Activated T-helper 1 cell treated with anti-CD3 and anti-CD28 coated beads, Interleukin-12 subunit alpha, Interleukin-12 subunit beta, Interleukin-2, Interleukin-4 antibody, amounts not matched to agents 30 ng/mL and 10 ng/mL and 1 ng/mL, durations not matched to agents 14 hours and 24 hours and 36 hours (primary cell): Measurements from ENCODE around the gene ZNF652. TPM values are rescaled to one million over a fixed set of nuclear protein-coding genes. Genes with fewer than 3 reads are reported as not detected.
"Not testable (repeated sequence)": the region's sequence is repeated elsewhere in the genome, so short reads cannot be mapped to it uniquely, and the experiment has no call there.

Experiments used
- DNase-seq: peaks from one replicate; pipeline ENCODE4 v3.0.0; 2021; ENCODE audit warnings: low spot score
- H3K27ac Mint-ChIP-seq: one replicate; pipeline ENCODE4 v1.8.0; 2021; ENCODE audit warnings: mild to moderate bottlenecking, mixed read lengths
- H3K27me3 Mint-ChIP-seq: one replicate; pipeline ENCODE4 v1.8.0; 2022; ENCODE audit warnings: mild to moderate bottlenecking, moderate library complexity, mixed read lengths; ENCODE audit not compliant: insufficient read depth
- H3K36me3 Mint-ChIP-seq: one replicate; pipeline ENCODE4 v1.8.0; 2021; ENCODE audit warnings: low read depth, mixed read lengths
- H3K4me1 Mint-ChIP-seq: one replicate; pipeline ENCODE4 v1.8.0; 2021; ENCODE audit warnings: low read depth, mixed read lengths
- H3K4me3 Mint-ChIP-seq: one replicate; pipeline ENCODE4 v1.8.0; 2021; ENCODE audit warnings: mild to moderate bottlenecking, moderate library complexity, mixed read lengths
- H3K9me3 Mint-ChIP-seq: one replicate; pipeline ENCODE4 v1.8.0; 2021; ENCODE audit warnings: mixed read lengths
- intact Hi-C: fragments of 100-400 bp; cut with micrococcal nuclease; formaldehyde crosslinking; loops from one replicate; pipeline ENCODE4 v1.15.1; 2024
- total RNA-seq: library from RNA; stranded (reverse); gene quantifications from 2 replicates; pipeline ENCODE4 v1.2.3, GENCODE V29; 2022

ZNF652 gene
- total RNA-seq, 1 donor from 2014 or later, result 6.3 TPM

DNA sequence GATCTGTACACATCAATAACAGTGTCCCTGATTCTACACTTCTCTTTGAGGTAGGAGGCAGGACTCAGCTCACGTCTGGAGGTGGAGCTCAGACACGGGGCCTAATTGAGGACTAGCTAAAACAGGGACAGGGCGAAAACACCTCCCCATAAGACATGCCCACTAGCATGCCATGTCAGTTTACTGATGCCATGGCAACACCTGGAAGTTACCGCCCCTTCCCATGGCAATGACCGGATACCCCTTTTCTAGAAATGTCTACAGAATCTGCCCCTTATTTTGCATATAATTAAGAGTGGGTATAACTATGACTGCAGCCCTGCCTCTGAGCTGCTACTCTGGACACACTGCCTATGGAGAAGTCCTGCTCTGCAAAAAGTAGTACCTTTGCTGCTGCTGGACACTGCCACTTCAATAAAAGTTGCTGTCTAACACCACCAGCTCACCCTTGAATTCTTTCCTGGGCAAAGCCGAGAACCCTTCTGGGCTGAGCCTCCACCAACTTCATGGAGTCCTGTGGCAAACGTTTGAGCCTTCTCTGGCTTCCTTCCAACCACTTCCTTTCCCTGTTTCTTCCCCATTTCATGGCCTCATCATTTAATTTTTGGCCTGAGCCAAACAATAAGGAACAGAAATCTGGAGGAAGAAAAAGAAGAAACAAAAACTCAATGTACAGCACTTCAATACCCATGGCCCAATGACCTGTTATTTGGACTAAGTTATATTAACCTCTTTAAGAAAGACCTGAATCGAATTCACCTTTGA lies 31.6 kb upstream of the ZNF652 start:
- Mint-ChIP-seq H3K4me3 (no peak overlapping the region), H3K9me3 (no peaks in the 10 kb centered on the region), H3K27me3 (peaks cover 10% of the 10 kb centered on the region), H3K36me3 (no peaks in the 10 kb centered on the region), H3K27ac (no peak overlapping the region), H3K4me1 (peaks cover 43% of the 10 kb centered on the region)
- intact Hi-C loops, result loop anchor here (2.0 kb wide), 1 partner anchor 163 kb away; the partner anchor contains the start of gene PHOSPHO1
- no peak for DNase-seq

DNA sequence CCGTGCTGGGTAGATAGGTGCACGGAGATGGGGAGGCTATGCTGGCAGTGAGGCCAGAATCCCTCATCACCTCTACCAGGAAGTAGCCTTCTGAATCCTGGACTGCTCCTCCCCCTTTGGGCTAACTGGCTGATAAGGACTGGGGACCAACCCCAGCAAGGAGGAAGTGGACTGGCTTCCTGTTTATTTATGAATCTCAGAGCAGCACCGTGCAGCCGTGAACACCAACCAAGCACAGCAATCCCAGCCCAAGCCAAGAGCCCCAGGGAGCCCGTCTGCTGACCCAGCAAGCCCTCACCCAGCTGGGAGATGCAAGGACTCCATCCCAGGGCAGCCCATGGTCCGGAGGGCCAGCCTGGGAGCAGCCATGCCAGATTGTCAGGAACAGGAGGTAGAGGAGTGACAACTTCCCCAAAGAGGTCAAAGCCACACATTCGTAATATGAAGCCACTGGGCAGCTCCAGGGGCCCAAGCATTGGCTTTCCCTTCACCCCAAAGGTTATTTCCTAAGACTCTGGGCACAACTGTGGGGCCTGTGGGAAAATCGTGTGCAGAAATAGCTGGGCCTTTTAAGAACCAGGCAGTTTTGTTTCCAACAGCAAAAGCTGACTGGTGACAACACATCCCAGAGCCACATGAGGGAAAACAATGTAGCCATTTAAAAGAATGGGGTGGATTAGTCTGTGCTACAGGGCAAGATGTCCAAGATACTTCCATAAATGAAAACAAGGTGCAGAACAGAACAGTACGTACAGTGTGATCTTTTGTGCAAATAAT lies 28.7 kb upstream of the ZNF652 start:
- no peak for DNase-seq
- Mint-ChIP-seq H3K27me3 (no peaks in the 10 kb centered on the region), H3K4me3 (no peak overlapping the region), H3K4me1 (peaks cover 71% of the 10 kb centered on the region), H3K36me3 (no peaks in the 10 kb centered on the region), H3K9me3 (no peaks in the 10 kb centered on the region), H3K27ac (peak overlapping the region; percentile 83)
- intact Hi-C loops, result no loop called here

DNA sequence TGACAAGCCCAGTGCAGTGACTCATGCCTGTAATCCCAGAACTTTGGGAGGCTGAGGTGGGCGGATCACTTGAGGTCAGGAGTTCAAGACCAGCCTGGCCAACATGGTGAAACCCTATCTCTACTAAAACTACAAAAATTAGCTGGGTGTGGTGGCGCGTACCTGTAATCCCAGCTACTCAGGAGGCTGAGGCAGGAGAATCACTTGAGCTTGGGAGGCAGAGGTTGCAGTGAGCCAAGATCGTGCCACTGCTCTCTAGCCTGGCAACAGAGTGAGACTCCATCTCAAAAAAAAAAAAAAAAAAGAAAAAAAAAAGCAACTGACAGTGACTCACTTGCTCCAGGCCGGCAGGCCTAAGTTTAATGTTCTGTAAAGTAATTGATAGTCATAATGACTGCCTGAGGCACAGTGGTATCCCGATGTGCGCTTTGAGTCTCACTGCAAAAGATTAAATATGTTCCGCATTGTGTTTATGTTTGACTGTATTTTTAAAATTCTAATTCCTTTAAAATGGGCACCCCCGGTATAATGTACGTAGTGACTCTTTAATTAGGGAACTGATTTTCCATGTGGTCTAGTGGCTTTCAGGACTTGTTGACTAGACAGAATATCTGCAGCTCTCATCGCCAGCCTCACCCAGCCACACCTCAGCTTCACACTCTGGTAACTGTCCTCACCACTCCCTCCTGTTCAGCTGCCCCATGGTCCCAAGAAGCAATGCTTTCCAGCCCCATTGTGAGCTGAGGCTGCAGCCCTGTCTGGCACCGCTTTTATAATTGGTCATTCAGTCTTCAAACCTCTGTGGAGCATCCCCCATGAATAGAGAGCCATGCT lies 27.7 kb upstream of the ZNF652 start:
- Mint-ChIP-seq H3K4me1 (peaks cover 66% of the 10 kb centered on the region), H3K4me3 (peak overlapping the region; percentile 29), H3K27ac (peak overlapping the region; percentile 92)
- intact Hi-C loops, DNase-seq, H3K27me3 Mint-ChIP-seq, H3K9me3 Mint-ChIP-seq, H3K36me3 Mint-ChIP-seq: not testable (repeated sequence)

DNA sequence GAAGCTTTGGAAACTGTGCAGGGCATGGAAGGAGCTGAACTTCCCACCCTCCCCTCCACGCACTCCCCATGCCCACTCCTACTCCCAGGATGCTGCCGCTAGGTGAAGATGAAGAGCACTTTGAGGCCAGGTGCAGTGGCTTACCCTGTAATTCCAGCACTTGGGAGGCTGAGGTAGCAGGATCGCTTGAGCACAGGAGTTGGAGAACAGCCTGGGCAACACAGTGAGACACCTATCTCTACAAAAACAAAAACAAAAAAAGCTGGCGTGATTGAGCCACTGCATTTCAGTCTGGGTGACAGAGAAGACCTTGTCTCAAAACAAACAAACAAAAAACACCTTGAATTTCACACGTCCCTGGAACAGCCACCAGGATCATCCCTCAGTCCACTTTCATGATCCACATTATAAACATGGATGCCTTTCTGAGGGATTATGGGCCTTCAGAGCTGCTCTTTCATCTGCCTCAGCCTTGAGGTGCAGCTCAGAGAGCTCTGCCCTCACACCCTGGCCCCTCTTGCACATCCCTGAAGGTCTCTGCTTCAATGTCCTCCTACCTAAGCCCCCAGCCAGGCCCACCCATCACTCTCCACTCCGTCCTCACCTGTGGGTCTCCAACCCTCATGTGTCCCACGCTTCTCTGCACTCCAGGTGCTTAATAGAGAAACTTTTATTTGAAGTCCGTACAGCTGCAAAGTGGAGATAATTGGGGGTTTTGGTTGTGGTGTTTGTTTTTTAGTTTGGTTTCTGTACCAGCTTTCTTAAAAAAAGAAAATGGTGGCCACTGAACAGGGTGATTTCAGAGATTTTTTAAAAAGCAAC lies 26.9 kb upstream of the ZNF652 start:
- Mint-ChIP-seq H3K4me3 (peak overlapping the region; percentile 56), H3K4me1 (peaks cover 61% of the 10 kb centered on the region)

DNA sequence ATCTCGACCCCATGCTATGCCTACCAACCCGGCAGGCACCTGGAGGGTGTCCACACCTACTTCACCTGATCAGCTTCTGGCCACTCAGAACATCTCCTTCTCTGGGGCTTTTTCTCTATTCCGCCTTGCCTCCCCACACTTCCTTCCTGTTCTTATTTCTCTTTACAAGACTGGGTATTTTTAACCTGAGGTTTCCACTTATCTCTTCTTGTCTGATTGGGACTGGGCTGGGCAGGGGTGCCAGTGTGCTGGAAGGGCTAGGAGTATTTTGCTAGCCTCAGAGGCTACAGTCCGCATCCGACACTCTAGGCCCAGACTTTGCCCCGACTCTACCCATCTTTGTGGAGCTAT lies 26.2 kb upstream of the ZNF652 start:
- peak; percentile 13 for DNase-seq
- no peaks in the 10 kb centered on the region for H3K36me3 Mint-ChIP-seq
- intact Hi-C loops, result no loop called here
- H3K9me3 Mint-ChIP-seq, result no peaks in the 10 kb centered on the region
- no peaks in the 10 kb centered on the region for H3K27me3 Mint-ChIP-seq
- peak overlapping the region; percentile 56 for H3K4me3 Mint-ChIP-seq
- H3K4me1 Mint-ChIP-seq, result peaks cover 55% of the 10 kb centered on the region
- H3K27ac Mint-ChIP-seq, result peak overlapping the region; percentile 92

More for the DNA sequence above, 26.9 kb upstream of the ZNF652 start:
- Mint-ChIP-seq H3K27me3 (no peaks in the 10 kb centered on the region), H3K9me3 (no peaks in the 10 kb centered on the region), H3K27ac (peak overlapping the region; percentile 92), H3K36me3 (no peaks in the 10 kb centered on the region)
- no peak for DNase-seq
- intact Hi-C loops, result no loop called here

DNA sequence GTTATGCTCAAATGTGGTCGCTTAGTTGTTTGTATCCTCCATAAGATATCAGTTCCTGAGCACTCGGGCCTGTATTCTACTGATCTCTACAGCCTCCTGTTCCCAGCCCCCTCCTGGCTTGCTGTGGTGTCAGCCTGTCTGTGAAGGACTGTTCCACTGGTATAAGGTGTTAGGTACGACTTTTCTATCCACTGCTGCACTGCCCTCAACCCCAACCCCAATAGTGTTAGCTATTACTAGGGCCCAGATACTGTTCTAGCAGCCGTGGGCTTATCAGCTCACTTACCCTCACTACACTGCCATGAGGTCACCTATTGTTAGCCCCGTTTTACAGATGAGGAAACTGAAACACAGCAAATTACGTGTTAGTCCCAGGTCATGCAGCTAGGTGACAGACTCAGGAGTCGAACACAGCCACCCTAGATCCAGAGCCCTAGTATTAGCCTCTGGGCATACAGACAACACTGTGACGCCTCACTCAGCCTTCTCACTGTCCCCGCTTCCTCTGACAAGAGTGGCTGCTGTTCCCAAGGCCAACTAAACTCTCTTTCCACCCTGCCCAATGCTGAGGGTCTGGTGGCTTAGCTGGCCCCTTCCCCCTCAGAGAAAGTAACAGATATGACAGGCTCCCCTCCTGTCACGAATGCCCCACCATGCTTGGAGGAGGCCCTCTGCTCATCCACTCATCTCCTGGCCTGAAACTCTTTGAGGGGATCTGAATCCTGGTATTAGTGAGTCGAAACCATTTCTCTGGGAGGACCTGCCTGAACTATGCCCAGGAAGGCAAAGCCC lies 25.6 kb upstream of the ZNF652 start:
- intact Hi-C loops, result no loop called here
- H3K36me3 Mint-ChIP-seq, result no peaks in the 10 kb centered on the region
- peak overlapping the region; percentile 56 for H3K4me3 Mint-ChIP-seq
- H3K27ac Mint-ChIP-seq, result peak overlapping the region; percentile 92
- no peaks in the 10 kb centered on the region for H3K27me3 Mint-ChIP-seq
- H3K4me1 Mint-ChIP-seq, result peaks cover 54% of the 10 kb centered on the region
- H3K9me3 Mint-ChIP-seq, result no peaks in the 10 kb centered on the region
- no peak for DNase-seq

DNA sequence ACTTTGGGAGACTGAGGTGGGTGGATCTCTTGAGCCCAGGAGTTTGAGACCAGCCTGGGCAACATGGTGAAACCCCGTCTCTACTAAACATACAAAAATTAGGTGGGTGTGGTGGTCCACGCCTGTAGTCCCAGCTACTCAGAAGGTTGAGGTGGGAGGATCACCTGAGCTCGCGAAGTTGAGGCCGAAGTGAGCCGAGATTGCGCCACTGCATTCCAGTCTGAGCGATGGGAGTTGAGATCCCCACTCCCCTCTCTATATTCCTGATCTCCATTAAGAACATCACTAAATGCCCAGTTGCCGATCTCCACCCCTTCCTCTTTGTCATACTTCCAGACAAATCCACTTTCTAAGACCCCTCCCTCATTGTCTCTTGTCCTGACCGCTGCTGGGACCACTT lies 24.3 kb upstream of the ZNF652 start:
- no peak overlapping the region for H3K27ac Mint-ChIP-seq
- H3K27me3 Mint-ChIP-seq, result no peaks in the 10 kb centered on the region

DNA sequence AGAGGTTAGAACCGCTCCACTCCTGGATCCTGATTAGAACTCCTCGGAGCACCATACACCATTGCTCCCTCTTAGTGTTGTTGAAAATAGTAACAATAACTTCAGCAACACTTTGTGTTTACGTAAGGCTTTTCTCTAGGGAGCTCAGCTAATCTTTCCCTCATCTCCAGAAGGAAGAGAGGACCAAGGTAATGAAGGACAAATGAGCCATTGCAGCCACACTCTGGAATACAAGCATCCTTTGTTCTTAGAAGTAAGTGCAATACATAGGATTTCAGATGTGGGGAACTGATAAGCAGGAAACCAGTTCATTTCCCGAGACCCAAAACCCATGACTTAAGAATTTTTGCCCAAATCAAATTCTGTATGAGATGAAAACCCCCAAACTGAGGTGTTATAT lies 22.9 kb upstream of the ZNF652 start:
- intact Hi-C loops, result no loop called here
- peaks cover 39% of the 10 kb centered on the region for H3K4me1 Mint-ChIP-seq

More for the DNA sequence above, 24.3 kb upstream of the ZNF652 start:
- Mint-ChIP-seq H3K4me3 (no peak overlapping the region), H3K4me1 (peaks cover 53% of the 10 kb centered on the region), H3K36me3 (no peaks in the 10 kb centered on the region), H3K9me3 (no peaks in the 10 kb centered on the region)
- DNase-seq, result no peak
- intact Hi-C loops, result no loop called here

DNA sequence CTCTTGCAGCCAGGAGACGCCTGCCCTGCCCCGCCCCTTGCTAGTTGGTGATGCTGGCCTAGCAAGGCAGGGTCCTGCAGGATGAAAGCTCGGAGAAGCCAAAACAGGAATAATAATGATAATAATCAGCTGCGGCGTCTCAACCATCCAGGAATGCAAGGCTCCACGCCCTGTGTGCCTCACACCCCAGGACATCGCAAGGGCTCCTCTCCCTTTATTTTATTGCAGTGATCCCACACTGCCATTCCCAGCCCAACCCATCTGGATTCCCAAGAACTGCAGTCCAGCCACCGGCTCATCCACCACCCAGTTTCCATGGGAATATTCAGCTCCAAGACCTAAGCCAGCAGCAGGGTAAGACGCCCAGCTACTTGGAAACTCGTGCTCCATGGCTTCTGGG lies 21.0 kb upstream of the ZNF652 start:
- Mint-ChIP-seq H3K9me3 (no peaks in the 10 kb centered on the region), H3K36me3 (no peaks in the 10 kb centered on the region)

More for the DNA sequence above, 22.9 kb upstream of the ZNF652 start:
- Mint-ChIP-seq H3K27me3 (peaks cover under 1% of the 10 kb centered on the region), H3K9me3 (no peaks in the 10 kb centered on the region), H3K36me3 (no peaks in the 10 kb centered on the region), H3K27ac (no peak overlapping the region), H3K4me3 (no peak overlapping the region)
- no peak for DNase-seq

DNA sequence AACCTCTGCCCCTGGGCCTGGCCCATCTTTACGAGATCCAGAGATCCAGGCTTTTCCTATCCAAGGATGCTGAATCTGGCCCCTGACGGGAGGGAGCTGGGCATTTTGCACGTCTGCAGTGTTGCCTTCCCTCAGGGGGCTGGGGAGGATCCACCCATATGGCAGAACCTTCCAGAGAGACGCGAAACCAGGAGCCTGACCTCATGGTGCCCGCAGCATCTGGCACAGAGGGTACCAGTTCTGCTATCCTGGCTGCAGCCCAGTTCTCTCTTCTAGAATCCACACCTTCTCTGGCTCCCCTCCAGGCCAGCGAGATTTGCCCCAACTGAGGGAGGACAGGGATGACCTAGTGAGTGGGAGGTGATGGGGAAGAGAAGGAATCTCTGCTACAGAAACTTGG lies 20.5 kb upstream of the ZNF652 start:
- Mint-ChIP-seq H3K27me3 (peaks cover 4% of the 10 kb centered on the region), H3K36me3 (no peaks in the 10 kb centered on the region), H3K27ac (no peak overlapping the region), H3K4me1 (peaks cover 17% of the 10 kb centered on the region), H3K9me3 (no peaks in the 10 kb centered on the region), H3K4me3 (no peak overlapping the region)
- intact Hi-C loops, result no loop called here
- DNase-seq, result no peak

More for the DNA sequence above, 21.0 kb upstream of the ZNF652 start:
- no peak overlapping the region for H3K4me3 Mint-ChIP-seq
- H3K27ac Mint-ChIP-seq, result no peak overlapping the region
- peaks cover 4% of the 10 kb centered on the region for H3K27me3 Mint-ChIP-seq
- peaks cover 22% of the 10 kb centered on the region for H3K4me1 Mint-ChIP-seq
- no peak for DNase-seq
- intact Hi-C loops, result no loop called here

DNA sequence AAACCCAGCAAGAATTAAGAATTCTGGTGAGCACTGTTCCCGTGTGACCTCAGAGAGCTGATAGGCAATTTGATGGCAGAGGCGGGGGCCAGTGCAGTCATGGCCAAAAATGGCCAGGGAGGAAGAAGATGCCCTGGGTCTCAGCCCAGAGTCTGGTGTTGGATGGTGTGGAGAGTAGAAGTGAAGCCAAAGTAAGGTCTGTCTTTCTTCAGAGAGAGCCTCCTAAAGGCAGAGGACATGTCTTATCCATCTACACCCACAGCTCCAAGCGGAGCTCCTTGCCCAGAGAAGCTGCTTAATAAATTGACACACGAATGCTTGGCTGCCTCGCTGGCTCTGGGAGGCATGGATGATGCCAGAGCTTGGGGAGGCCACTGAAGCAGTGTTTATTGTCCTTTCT lies 19.7 kb upstream of the ZNF652 start:
- Mint-ChIP-seq H3K36me3 (no peaks in the 10 kb centered on the region), H3K4me1 (peaks cover 10% of the 10 kb centered on the region), H3K27me3 (peaks cover 4% of the 10 kb centered on the region), H3K27ac (no peak overlapping the region), H3K9me3 (no peaks in the 10 kb centered on the region), H3K4me3 (no peak overlapping the region)
- intact Hi-C loops, result no loop called here
- no peak for DNase-seq
